Heart left ventricle (tissue), 13 donors: ENCODE measurements around the gene LRP5.

Experiments
- POLR2A ChIP-seq, 2 donors: fragments of 450-650 bp; IDR thresholded peaks; one replicate each; pipeline ENCODE4 v1.6.1; 2017; ENCODE audit warnings: antibody characterized with exemption in 2 of 2, mild to moderate bottlenecking in 2 of 2, moderate library complexity in 2 of 2
- TF ChIP-seq, protein P1 (sequence below), 12 donors: fragments of 200-600 bp; sonication (generic) in 4 of 12; IDR thresholded peaks; one replicate each; pipeline versions ENCODE4 v1.5.0 to v1.8.0; 2018 to 2022; ENCODE audit warnings: antibody characterized with exemption in 12 of 12, mild to moderate bottlenecking in 5 of 12
- donor health status: ischemic (EF 13 %, LVEDD 7.1; RV severe dilation, severe dysfunction).
- donor health status: DM: no; HTN: yes; CAD: no.
- donor health status: DM: no; HTN: no; CAD: no.
- donor health status: ischemic (EF 25% LVEDD 6.9; RV normal size, moderate dysfunction).
- donor health status: ischemic (EF 25% LVEDD 5.7; RV mildly dilated, moderate dysfunction).
- donor health status: ischemic (EF 35%, LVEDD 5.7; RV mildly dilated, moderate dysfunction).
- donor health status: nonischemic (EF 11% LVEDD 7.7; RV severe dilation, severe dysfunction).
- donor health status: DM: yes; HTN: yes; CAD: no.
- donor health status: PGD.
- donor health status: ischemic (EF 29% LVEDD 5.4; RV normal size, mild dysfunction).
- donor health status: nonischemic (EF 23%, LVEDD 6.1; RV moderate dilation, normal function).

DNA sequence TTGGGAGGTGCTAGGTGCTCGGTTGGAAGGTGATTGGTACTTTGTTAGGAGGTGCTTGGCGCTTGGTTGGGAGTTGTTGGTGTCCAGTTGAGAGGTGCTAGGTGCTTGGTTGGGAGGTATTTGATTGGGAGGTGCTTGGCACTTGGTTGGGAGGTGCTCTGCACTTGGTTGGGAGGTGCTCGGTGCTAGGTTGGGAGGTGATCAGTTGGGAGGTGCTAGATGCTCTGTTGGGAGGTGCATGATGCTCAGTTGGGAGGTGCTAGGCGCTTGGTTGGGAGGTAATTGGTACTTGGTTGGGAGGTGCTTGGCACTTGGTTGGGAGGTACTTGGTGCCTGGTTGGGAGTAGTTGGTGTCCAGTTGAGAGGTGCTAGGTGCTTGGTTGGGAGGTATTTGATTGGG lies 40.2 kb downstream of the LRP5 start:
- TF ChIP-seq, protein P1, sequence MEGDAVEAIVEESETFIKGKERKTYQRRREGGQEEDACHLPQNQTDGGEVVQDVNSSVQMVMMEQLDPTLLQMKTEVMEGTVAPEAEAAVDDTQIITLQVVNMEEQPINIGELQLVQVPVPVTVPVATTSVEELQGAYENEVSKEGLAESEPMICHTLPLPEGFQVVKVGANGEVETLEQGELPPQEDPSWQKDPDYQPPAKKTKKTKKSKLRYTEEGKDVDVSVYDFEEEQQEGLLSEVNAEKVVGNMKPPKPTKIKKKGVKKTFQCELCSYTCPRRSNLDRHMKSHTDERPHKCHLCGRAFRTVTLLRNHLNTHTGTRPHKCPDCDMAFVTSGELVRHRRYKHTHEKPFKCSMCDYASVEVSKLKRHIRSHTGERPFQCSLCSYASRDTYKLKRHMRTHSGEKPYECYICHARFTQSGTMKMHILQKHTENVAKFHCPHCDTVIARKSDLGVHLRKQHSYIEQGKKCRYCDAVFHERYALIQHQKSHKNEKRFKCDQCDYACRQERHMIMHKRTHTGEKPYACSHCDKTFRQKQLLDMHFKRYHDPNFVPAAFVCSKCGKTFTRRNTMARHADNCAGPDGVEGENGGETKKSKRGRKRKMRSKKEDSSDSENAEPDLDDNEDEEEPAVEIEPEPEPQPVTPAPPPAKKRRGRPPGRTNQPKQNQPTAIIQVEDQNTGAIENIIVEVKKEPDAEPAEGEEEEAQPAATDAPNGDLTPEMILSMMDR (IDR thresholded peaks at IDR 0.05): no peak
- TF ChIP-seq POLR2A (IDR thresholded peaks at IDR 0.05): no peak
